Thoracic aorta (tissue), 2 donors: ENCODE measurements around the gene CELSR2. TPM values are rescaled to one million over a fixed set of nuclear protein-coding genes. Genes with fewer than 3 reads are reported as not detected.
A peak's percentile ranks its signal among the peaks of the same experiment; 100 is the strongest.

Source experiments
- ATAC-seq: fragments of 150-250 bp; one replicate; pipeline ENCODE4 v1.8.0; 2017; ENCODE audit warnings: low read depth; ENCODE audit not compliant: insufficient number of reproducible peaks, low FRiP score
- DNase-seq: peaks from one replicate; pipeline ENCODE4 v3.0.0-alpha.2; 2020; ENCODE audit warnings: low spot score
- H3K27ac ChIP-seq, 2 donors: fragments of 200-600 bp; sonication (generic); 1 replicate in 1 of 2; 2 replicates in 1 of 2; pipeline ENCODE4 v1.5.1; 2016; ENCODE audit warnings: mild to moderate bottlenecking in 2 of 2, moderate library complexity in 2 of 2
- H3K27me3 ChIP-seq: fragments of 200-600 bp; sonication (generic); replicated peaks from 2 replicates; pipeline ENCODE4 v1.6.0; 2016; ENCODE audit warnings: mild to moderate bottlenecking; ENCODE audit not compliant: insufficient read depth
- H3K36me3 ChIP-seq: fragments of 200-600 bp; sonication (generic); one replicate; pipeline ENCODE4 v1.5.1; 2016
- H3K4me1 ChIP-seq, 2 donors: fragments of 200-600 bp; sonication (generic); 1 replicate in 1 of 2; 2 replicates in 1 of 2; pipeline versions ENCODE4 v1.5.1 to v1.6.0; 2016; ENCODE audit warnings: low read depth in 2 of 2, mild to moderate bottlenecking in 1 of 2; ENCODE audit not compliant: control insufficient read depth in 1 of 2
- H3K4me3 ChIP-seq: fragments of 200-600 bp; sonication (generic); 2 replicates; pipeline ENCODE4 v1.5.1; 2016; ENCODE audit warnings: mild to moderate bottlenecking
- H3K9me3 ChIP-seq: fragments of 200-600 bp; sonication (generic); 2 replicates; pipeline ENCODE4 v1.5.1; 2016
- CTCF ChIP-seq: fragments of 200-600 bp; sonication (generic); IDR thresholded peaks from one replicate; pipeline ENCODE4 v1.5.1; 2019; ENCODE audit warnings: antibody characterized with exemption
- total RNA-seq, 2 donors: library from RNA; depleted of rRNA; stranded (reverse); fragments of >200 nt; gene quantifications; one replicate each; pipeline versions ENCODE4 v1.1.0 to v1.2.3, GENCODE V29; 2016

Gene CELSR2
- total RNA-seq, 2 donors from 2014 or later: 4.0 to 10.0 TPM

- TF ChIP-seq CTCF: no peak
- DNase-seq (no peak), ATAC-seq (no peak)
- H3K4me1 ChIP-seq: peaks cover 9 to 31% of the 10 kb centered on the region in 2 donors
- H3K27ac ChIP-seq: no peak overlapping the region
- H3K36me3 ChIP-seq: no peaks in the 10 kb centered on the region
- H3K9me3 ChIP-seq: no peaks in the 10 kb centered on the region
- no peaks in the 10 kb centered on the region for H3K27me3 ChIP-seq
- no peak overlapping the region for H3K4me3 ChIP-seq
Measured at GRCh38 chr1:109252167-109252892, 3.0 kb downstream of the CELSR2 start.

GRCh38 chr1:109252893-109253802 lies 3.8 kb downstream of the CELSR2 start:
- Histone ChIP-seq H3K4me3 (peak overlapping the region; percentile 13), H3K4me1 (peaks cover 9 to 31% of the 10 kb centered on the region in 2 donors), H3K9me3 (no peaks in the 10 kb centered on the region), H3K27me3 (no peaks in the 10 kb centered on the region), H3K36me3 (no peaks in the 10 kb centered on the region), H3K27ac (peak overlapping the region; percentile 45 to 56)
- TF ChIP-seq CTCF: no peak
- DNase-seq: no peak
- ATAC-seq: peak; percentile 3

GRCh38 chr1:109253803-109254620 lies 4.7 kb downstream of the CELSR2 start:
- H3K27ac ChIP-seq: peak overlapping the region; percentile 45 to 56
- no peak for DNase-seq
- no peak for ATAC-seq
- H3K36me3 ChIP-seq: no peaks in the 10 kb centered on the region
- no peaks in the 10 kb centered on the region for H3K27me3 ChIP-seq
- peaks cover 7 to 28% of the 10 kb centered on the region in 2 donors for H3K4me1 ChIP-seq
- TF ChIP-seq CTCF: no peak
- H3K4me3 ChIP-seq: peak overlapping the region; percentile 13
- H3K9me3 ChIP-seq: no peaks in the 10 kb centered on the region

GRCh38 chr1:109254621-109255096 lies 5.3 kb downstream of the CELSR2 start:
- Histone ChIP-seq H3K27me3 (no peaks in the 10 kb centered on the region), H3K27ac (no peak overlapping the region), H3K4me3 (no peak overlapping the region), H3K9me3 (no peaks in the 10 kb centered on the region), H3K4me1 (peaks cover 5 to 26% of the 10 kb centered on the region in 2 donors), H3K36me3 (no peaks in the 10 kb centered on the region)
- no peak for ATAC-seq
- TF ChIP-seq CTCF: no peak
- no peak for DNase-seq
